Neural progenitor cell (in vitro differentiated cells): ENCODE results near the gene ST6GALNAC2.

Experiments
- CTCF ChIP-seq: fragments of 200-600 bp; sonication (generic); IDR thresholded peaks from 2 replicates; pipeline ENCODE4 v1.5.1; 2017; ENCODE audit warnings: antibody characterized with exemption, mild to moderate bottlenecking
- EZH2phosphoT487 ChIP-seq: fragments of 200-600 bp; sonication (generic); IDR thresholded peaks from 2 replicates; pipeline ENCODE4 v1.6.1; 2017; ENCODE audit warnings: antibody characterized with exemption

DNA sequence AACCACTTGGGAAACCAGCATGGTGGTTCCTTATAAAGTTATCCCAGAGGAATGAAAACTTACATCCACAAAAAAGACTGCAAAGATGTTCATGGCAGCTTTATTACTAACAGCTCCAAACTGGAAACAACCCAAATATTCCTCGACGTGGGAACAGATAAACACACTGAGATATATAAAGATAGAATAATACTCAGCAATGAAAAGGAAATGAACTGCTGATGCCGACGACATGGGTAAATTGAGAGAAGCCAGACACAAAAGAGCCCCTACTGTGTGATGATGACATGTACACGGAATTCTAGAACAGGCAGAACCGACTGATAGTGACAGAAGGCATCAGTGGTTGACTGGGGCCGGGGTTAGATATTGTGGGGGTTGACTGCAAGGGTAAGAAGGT, 36.1 kb downstream of the ST6GALNAC2 start:
- TF ChIP-seq CTCF, result no peak
- no peak for TF ChIP-seq EZH2phosphoT487
